Measurements from ENCODE around the gene SET.

- no peak for TF ChIP-seq CTCF (IDR thresholded peaks at IDR 0.05)
- peak; percentile 90 to 96 for TF ChIP-seq POLR2A (IDR thresholded peaks at IDR 0.05)
These were observed at the start of gene SET for GRCh38 chr9:128688501-128689292.

Measured in adrenal gland (tissue), 5 donors.